Neutrophil (primary cell): ENCODE measurements around the gene SLC20A1.

Experiments used
- H3K27ac ChIP-seq: fragments of 200-600 bp; sonication (generic); 2 replicates; pipeline ENCODE4 v1.5.1; 2016; ENCODE audit warnings: mild to moderate bottlenecking, moderate library complexity
- H3K27me3 ChIP-seq: fragments of 200-600 bp; sonication (generic); 2 replicates; pipeline ENCODE4 v1.6.0; 2016; ENCODE audit warnings: mild to moderate bottlenecking
- H3K36me3 ChIP-seq: fragments of 200-600 bp; sonication (generic); 2 replicates; pipeline ENCODE4 v1.5.1; 2017
- H3K4me1 ChIP-seq, 2 experiments: fragments of 200-600 bp in 1 of 2; sonication (generic) in 1 of 2; 1 replicate in 1 of 2; 2 replicates in 1 of 2; pipeline versions ENCODE4 v1.5.1 to v1.6.1; 2013 to 2016; ENCODE audit warnings: low read depth in 1 of 2, low read length in 1 of 2, mild to moderate bottlenecking in 1 of 2, moderate library complexity in 1 of 2; ENCODE audit not compliant: control insufficient read depth in 1 of 2, insufficient read depth in 1 of 2
- H3K4me3 ChIP-seq, 2 experiments: fragments of 200-600 bp in 1 of 2; sonication (generic) in 1 of 2; 1 replicate in 1 of 2; 2 replicates in 1 of 2; pipeline ENCODE4 v1.5.1; 2013 to 2016; ENCODE audit warnings: low read depth in 1 of 2, low read length in 1 of 2, mild to moderate bottlenecking in 1 of 2, moderate library complexity in 1 of 2
- H3K9me3 ChIP-seq: fragments of 200-600 bp; sonication (generic); 2 replicates; pipeline ENCODE4 v1.5.1; 2016
- CTCF ChIP-seq: fragments of 200-600 bp; sonication (generic); IDR thresholded peaks from 2 replicates; pipeline ENCODE4 v1.5.1; 2016; ENCODE audit warnings: antibody characterized with exemption

Gene SLC20A1

GRCh38 chr2:112629823-112630222 is 15.9 kb upstream of the SLC20A1 start:
- no peak for TF ChIP-seq CTCF
- Histone ChIP-seq H3K27ac (no peak overlapping the region), H3K36me3 (no peaks in the 10 kb centered on the region), H3K9me3 (no peaks in the 10 kb centered on the region), H3K4me3 (no peak overlapping the region), H3K4me1 (peaks cover 46 to 48% of the 10 kb centered on the region in 2 experiments), H3K27me3 (no peaks in the 10 kb centered on the region)

GRCh38 chr2:112630268-112630667 is 15.5 kb upstream of the SLC20A1 start:
- Histone ChIP-seq H3K27me3 (no peaks in the 10 kb centered on the region), H3K9me3 (no peaks in the 10 kb centered on the region), H3K36me3 (no peaks in the 10 kb centered on the region), H3K4me3 (peak overlapping the region in 1 of 2 experiments; percentile 10), H3K4me1 (peaks cover 46 to 48% of the 10 kb centered on the region in 2 experiments), H3K27ac (no peak overlapping the region)
- no peak for TF ChIP-seq CTCF

- Histone ChIP-seq H3K9me3 (no peaks in the 10 kb centered on the region), H3K4me3 (no peak overlapping the region), H3K27ac (no peak overlapping the region), H3K36me3 (no peaks in the 10 kb centered on the region), H3K4me1 (peaks cover 29 to 36% of the 10 kb centered on the region in 2 experiments), H3K27me3 (no peaks in the 10 kb centered on the region)
- TF ChIP-seq CTCF: no peak
These were observed 12.0 kb upstream of the SLC20A1 start for GRCh38 chr2:112633708-112634107.

- H3K27ac ChIP-seq: no peak overlapping the region
- no peaks in the 10 kb centered on the region for H3K36me3 ChIP-seq
- no peak overlapping the region for H3K4me3 ChIP-seq
- H3K27me3 ChIP-seq: no peaks in the 10 kb centered on the region
- H3K4me1 ChIP-seq: peaks cover 29 to 36% of the 10 kb centered on the region in 2 experiments
- no peaks in the 10 kb centered on the region for H3K9me3 ChIP-seq
- TF ChIP-seq CTCF: no peak
These were observed 11.4 kb upstream of the SLC20A1 start for GRCh38 chr2:112634153-112634873.

- H3K27me3 ChIP-seq: no peaks in the 10 kb centered on the region
- no peaks in the 10 kb centered on the region for H3K36me3 ChIP-seq
- no peak overlapping the region for H3K27ac ChIP-seq
- no peaks in the 10 kb centered on the region for H3K9me3 ChIP-seq
- peaks cover 29 to 33% of the 10 kb centered on the region in 2 experiments for H3K4me1 ChIP-seq
- TF ChIP-seq CTCF: no peak
- no peak overlapping the region for H3K4me3 ChIP-seq
These were observed 10.9 kb upstream of the SLC20A1 start for GRCh38 chr2:112634874-112635157.
